ENCODE results near the gene ARID5B.

DNA sequence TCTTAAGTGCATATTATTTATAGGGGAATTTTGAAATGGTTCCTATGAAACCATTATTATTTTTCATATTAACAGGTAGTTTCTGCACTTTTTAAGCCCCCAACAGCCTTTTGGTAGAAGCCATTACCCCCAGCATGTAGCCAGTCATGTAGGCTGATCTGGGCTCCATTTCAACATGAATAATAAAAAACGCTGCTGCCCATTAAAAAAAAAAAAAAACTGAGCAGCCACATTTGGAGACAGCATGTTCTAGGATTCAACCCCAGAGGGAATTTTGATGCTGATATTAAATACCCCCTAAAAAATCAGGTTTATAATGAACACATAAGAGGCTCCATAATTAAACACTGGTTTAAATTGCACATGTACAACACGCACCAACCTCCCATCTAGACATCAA lies 185.8 kb downstream of the ARID5B start:
- TF ChIP-seq, protein P1, sequence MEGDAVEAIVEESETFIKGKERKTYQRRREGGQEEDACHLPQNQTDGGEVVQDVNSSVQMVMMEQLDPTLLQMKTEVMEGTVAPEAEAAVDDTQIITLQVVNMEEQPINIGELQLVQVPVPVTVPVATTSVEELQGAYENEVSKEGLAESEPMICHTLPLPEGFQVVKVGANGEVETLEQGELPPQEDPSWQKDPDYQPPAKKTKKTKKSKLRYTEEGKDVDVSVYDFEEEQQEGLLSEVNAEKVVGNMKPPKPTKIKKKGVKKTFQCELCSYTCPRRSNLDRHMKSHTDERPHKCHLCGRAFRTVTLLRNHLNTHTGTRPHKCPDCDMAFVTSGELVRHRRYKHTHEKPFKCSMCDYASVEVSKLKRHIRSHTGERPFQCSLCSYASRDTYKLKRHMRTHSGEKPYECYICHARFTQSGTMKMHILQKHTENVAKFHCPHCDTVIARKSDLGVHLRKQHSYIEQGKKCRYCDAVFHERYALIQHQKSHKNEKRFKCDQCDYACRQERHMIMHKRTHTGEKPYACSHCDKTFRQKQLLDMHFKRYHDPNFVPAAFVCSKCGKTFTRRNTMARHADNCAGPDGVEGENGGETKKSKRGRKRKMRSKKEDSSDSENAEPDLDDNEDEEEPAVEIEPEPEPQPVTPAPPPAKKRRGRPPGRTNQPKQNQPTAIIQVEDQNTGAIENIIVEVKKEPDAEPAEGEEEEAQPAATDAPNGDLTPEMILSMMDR (conservative IDR thresholded peaks at IDR 0.05 in 1 of 2, IDR thresholded peaks at IDR 0.05 in 1 of 2; ENCODE audit: extremely low read depth in 1 of 2, insufficient read depth in 1 of 2, low read depth in 1 of 2, low read length in 2 of 2), result no peak
- TF ChIP-seq EZH2 (IDR thresholded peaks at IDR 0.05; ENCODE audit: borderline replicate concordance, low read length), result no peak

Measured in mammary epithelial cell (primary cell).